GM12865 (cell line): ENCODE results near the gene KPNB1.

Experiments used
- DNase-seq: peaks from one replicate; pipeline ENCODE4 v3.0.0; 2010; ENCODE audit warnings: low read depth
- H3K4me3 ChIP-seq: 2 replicates; pipeline ENCODE4 v1.5.1; 2011; ENCODE audit warnings: mild to moderate bottlenecking, low read depth, low read length, control low read depth
- CTCF ChIP-seq: IDR thresholded peaks from 2 replicates; pipeline ENCODE4 v1.5.1; 2011; ENCODE audit warnings: low read length, control low read depth, low read depth, inconsistent platforms; ENCODE audit not compliant: insufficient read depth; ENCODE audit errors: missing control alignments

Gene KPNB1

GRCh38 chr17:47684535-47685193 is 34.9 kb downstream of the KPNB1 start:
- no peak for TF ChIP-seq CTCF
- H3K4me3 ChIP-seq, result no peak overlapping the region
- no peak for DNase-seq

GRCh38 chr17:47685556-47686275 is 36.0 kb downstream of the KPNB1 start:
- no peak overlapping the region for H3K4me3 ChIP-seq
- no peak for TF ChIP-seq CTCF
- no peak for DNase-seq

GRCh38 chr17:47686276-47686635 is 36.5 kb downstream of the KPNB1 start:
- TF ChIP-seq CTCF, result no peak
- H3K4me3 ChIP-seq, result no peak overlapping the region
- DNase-seq, result no peak

GRCh38 chr17:47686664-47687327 is 37.1 kb downstream of the KPNB1 start:
- DNase-seq, result no peak

GRCh38 chr17:47687328-47687690 is 37.6 kb downstream of the KPNB1 start:
- TF ChIP-seq CTCF, result no peak
- DNase-seq, result no peak
- no peak overlapping the region for H3K4me3 ChIP-seq

More at GRCh38 chr17:47686664-47687327, 37.1 kb downstream of the KPNB1 start:
- no peak for TF ChIP-seq CTCF
- no peak overlapping the region for H3K4me3 ChIP-seq

- H3K4me3 ChIP-seq, result no peak overlapping the region
- no peak for DNase-seq
- TF ChIP-seq CTCF, result no peak
These were observed 38.0 kb downstream of the KPNB1 start for GRCh38 chr17:47687748-47688147.
